AG10803 (cell line): ENCODE results near the gene PLCL1.

ENCODE experiments used
- DNase-seq: peaks from one replicate; pipeline ENCODE4 v3.0.0; 2010; ENCODE audit warnings: low read depth
- H3K4me3 ChIP-seq: 2 replicates; pipeline ENCODE4 v1.5.1; 2011; ENCODE audit warnings: mild to moderate bottlenecking, low read length, control low read depth
- CTCF ChIP-seq: conservative IDR thresholded peaks from 2 replicates; pipeline ENCODE4 v1.5.1; 2011; ENCODE audit warnings: mild to moderate bottlenecking, low read length, control low read depth, inconsistent platforms

Gene PLCL1

GRCh38 chr2:197867033-197867432 is 62.6 kb downstream of the PLCL1 start:
- no peak overlapping the region for H3K4me3 ChIP-seq
- DNase-seq, result no peak
- no peak for TF ChIP-seq CTCF

- no peak overlapping the region for H3K4me3 ChIP-seq
- no peak for TF ChIP-seq CTCF
- DNase-seq, result no peak
Measured at GRCh38 chr2:197867624-197868023, 63.2 kb downstream of the PLCL1 start.

DNA sequence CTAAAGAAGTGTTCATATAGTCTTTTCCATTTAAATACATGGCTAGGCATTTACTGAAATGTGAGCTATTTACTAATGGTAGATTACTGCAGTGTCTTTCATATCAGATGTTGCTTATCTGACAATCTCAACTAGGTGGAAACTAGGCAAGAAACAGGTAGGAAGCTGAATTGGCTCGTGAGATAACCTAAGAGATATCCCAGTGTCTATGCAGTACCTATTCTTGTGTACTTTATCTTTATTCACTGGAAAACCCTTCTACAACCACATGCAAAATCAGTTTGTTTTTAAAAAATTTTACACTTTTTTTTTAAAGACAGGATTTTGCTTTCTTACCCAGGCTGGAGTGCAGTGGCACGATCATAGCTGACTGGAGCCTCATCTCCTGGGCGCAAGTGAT is 63.8 kb downstream of the PLCL1 start:
- TF ChIP-seq CTCF, result no peak
- no peak for DNase-seq
- no peak overlapping the region for H3K4me3 ChIP-seq

- H3K4me3 ChIP-seq, result no peak overlapping the region
- no peak for DNase-seq
- TF ChIP-seq CTCF, result no peak
Measured at GRCh38 chr2:197869041-197869440, 64.6 kb downstream of the PLCL1 start.

DNA sequence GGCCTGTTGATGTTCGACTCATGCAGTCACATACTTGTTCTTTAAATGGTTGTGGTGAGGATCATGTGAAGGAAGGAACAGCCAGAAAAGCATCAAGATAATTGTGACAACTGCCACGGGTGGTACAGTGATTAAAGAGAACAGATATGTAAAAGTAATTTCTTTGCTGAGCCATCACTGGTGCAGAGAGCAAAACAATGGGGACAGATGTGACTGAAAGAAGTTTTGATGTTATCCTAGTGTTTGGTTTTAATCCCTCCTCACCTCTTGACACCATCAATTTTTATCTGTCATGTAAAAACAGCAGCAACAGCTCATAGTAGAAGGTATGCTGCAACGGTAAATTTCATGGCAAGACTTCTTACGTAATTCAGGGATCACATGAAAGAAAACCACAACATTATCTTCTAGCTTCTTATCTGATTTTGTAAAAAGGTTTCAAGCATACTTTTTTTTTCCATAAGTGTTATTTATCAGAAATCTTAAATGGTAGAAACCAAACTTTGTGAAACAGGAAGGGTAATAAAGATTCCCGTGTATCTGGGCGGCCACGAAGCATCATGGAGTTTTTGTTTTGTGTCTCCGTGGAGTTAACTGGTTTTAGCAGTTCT is 65.2 kb downstream of the PLCL1 start:
- no peak for TF ChIP-seq CTCF
- no peak for DNase-seq
- H3K4me3 ChIP-seq, result no peak overlapping the region

DNA sequence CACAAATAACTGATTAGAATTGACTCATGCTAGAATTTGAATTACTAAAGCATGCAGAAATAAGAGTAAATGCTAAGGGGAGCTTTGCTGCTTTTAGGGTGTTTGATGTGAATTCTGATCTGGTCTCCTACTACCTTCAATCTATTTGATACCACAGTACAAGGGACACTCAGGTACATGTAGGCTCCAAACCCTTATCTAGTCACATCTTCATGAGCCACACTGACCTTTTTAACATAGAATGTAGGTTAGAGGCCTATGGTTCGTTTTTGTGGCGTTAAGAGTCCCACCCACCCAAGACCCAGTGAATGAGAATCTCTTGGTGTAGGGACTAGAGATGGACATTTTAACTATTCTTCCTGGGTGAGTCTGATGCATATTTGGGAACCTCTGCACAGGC is 65.7 kb downstream of the PLCL1 start:
- no peak overlapping the region for H3K4me3 ChIP-seq
- no peak for TF ChIP-seq CTCF
- DNase-seq, result no peak

- H3K4me3 ChIP-seq, result no peak overlapping the region
- TF ChIP-seq CTCF, result no peak
- DNase-seq, result no peak
Measured at GRCh38 chr2:197871780-197872456, 67.5 kb downstream of the PLCL1 start.
